Measurements from ENCODE around the gene CNOT10. TPM values are rescaled to one million over a fixed set of nuclear protein-coding genes. Genes with fewer than 3 reads are reported as not detected.

Gene CNOT10
- polyA plus RNA-seq, 1 experiment = 22.9 TPM

- Histone ChIP-seq H3K27me3 (ENCODE audit: control insufficient read depth, insufficient read depth, low read length) (peaks cover 69% of the 10 kb centered on the region), H3K27ac (ENCODE audit: low read depth, low read length) (no peak overlapping the region), H3K9me3 (ENCODE audit: control insufficient read depth, insufficient read depth, low read length) (peaks cover 15% of the 10 kb centered on the region), H3K4me3 (ENCODE audit: low read depth, low read length) (peak overlapping the region; percentile 32; the same call in 1 of the 2 replicates)
- TF ChIP-seq CTCF (IDR thresholded peaks at IDR 0.05; ENCODE audit: low read depth, low read length) = no peak
- no peak for DNase-seq (ENCODE audit: low read depth, low spot score)
- CTCF ChIA-PET = no interaction called here
- POLR2A ChIA-PET = no interaction called here
Observed at GRCh38 chr3:32816439-32817256, 131.7 kb downstream of the CNOT10 start.

GRCh38 chr3:32817257-32817557, 132.2 kb downstream of the CNOT10 start:
- H3K27me3 ChIP-seq (ENCODE audit: control insufficient read depth, insufficient read depth, low read length) = peaks cover 75% of the 10 kb centered on the region
- TF ChIP-seq CTCF (IDR thresholded peaks at IDR 0.05; ENCODE audit: low read depth, low read length) = no peak

GRCh38 chr3:32817558-32818228, 132.7 kb downstream of the CNOT10 start, which contains the start of gene TRIM71:
TSS of gene TRIM71 (plus strand) at chr3:32817997. CDS start at chr3:32818081, 84 bp downstream.
- no peak for DNase-seq (ENCODE audit: low read depth, low spot score)
- Histone ChIP-seq H3K27ac (ENCODE audit: low read depth, low read length) (no peak within 1 kb of the TSS), H3K9me3 (ENCODE audit: control insufficient read depth, insufficient read depth, low read length) (peaks cover 15% of the 10 kb centered on the region), H3K4me3 (ENCODE audit: low read depth, low read length) (peak within 1 kb of the TSS; percentile 32; the same call in 1 of the 2 replicates), H3K27me3 (ENCODE audit: control insufficient read depth, insufficient read depth, low read length) (peaks cover 77% of the 10 kb centered on the region)
- ChIA-PET CTCF (no interaction called here), POLR2A (no interaction called here)
- no peak for TF ChIP-seq CTCF (IDR thresholded peaks at IDR 0.05; ENCODE audit: low read depth, low read length)

More at GRCh38 chr3:32817257-32817557, 132.2 kb downstream of the CNOT10 start:
- no peak overlapping the region for H3K27ac ChIP-seq (ENCODE audit: low read depth, low read length)
- CTCF ChIA-PET = no interaction called here
- POLR2A ChIA-PET = no interaction called here
- H3K9me3 ChIP-seq (ENCODE audit: control insufficient read depth, insufficient read depth, low read length) = peaks cover 15% of the 10 kb centered on the region
- H3K4me3 ChIP-seq (ENCODE audit: low read depth, low read length) = no peak overlapping the region
- DNase-seq (ENCODE audit: low read depth, low spot score) = no peak

- Histone ChIP-seq H3K9me3 (ENCODE audit: control insufficient read depth, insufficient read depth, low read length) (peaks cover 15% of the 10 kb centered on the region), H3K4me3 (ENCODE audit: low read depth, low read length) (no peak overlapping the region), H3K27me3 (ENCODE audit: control insufficient read depth, insufficient read depth, low read length) (peaks cover 78% of the 10 kb centered on the region), H3K27ac (ENCODE audit: low read depth, low read length) (no peak overlapping the region)
- TF ChIP-seq CTCF (IDR thresholded peaks at IDR 0.05; ENCODE audit: low read depth, low read length) = no peak
- ChIA-PET POLR2A (no interaction called here), CTCF (no interaction called here)
- DNase-seq (ENCODE audit: low read depth, low spot score) = no peak
Observed at GRCh38 chr3:32818229-32818969, 133.4 kb downstream of the CNOT10 start.
